Stimulated activated CD4-positive, alpha-beta T cell treated with anti-CD3 and anti-CD28 coated beads, Interleukin-4, amount 100 ng/mL, for 1 hour (primary cell): ENCODE data around the gene CD3D.

Experiments used
- DNase-seq: peaks from one replicate; pipeline ENCODE4 v3.0.0-alpha.2; 2020

Gene CD3D

DNA sequence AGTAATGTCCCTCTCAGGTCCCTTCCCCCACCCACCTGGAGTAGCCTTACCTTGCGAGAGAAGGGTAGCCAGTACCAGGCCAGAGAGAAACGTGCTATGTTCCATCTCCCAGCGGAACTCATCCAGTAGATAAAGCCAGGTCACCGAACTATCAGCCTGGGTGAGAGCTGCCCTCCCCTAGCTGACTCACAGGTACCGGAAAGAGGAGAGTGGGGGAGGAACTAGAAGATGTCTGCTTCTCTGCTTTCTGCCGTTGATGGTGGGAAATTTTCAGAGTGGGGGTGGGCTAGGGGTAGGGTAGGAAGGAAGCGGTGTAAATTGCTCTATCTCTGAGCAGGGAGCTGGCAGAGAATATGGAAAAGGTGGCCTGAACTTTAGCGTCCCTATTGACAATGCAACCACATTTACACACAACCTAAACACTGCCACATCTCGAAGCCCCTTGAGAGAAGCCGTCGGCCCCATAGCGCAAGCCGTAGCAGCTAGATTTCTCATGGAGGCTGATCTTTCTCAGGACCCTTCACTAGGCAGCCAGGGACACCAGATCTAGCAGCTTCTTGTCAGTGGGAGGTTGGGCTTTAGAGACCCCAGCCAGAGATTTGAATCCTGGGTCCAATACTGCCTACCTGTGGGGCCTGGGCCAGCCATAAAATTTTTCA is at the start of gene CD3D:
Gene CD3D, minus strand, starts transcription at position 203 of the 659 bp plus-strand sequence. Its CDS starts 98 bp downstream, at position 105.
- peak; percentile 63 for DNase-seq

DNA sequence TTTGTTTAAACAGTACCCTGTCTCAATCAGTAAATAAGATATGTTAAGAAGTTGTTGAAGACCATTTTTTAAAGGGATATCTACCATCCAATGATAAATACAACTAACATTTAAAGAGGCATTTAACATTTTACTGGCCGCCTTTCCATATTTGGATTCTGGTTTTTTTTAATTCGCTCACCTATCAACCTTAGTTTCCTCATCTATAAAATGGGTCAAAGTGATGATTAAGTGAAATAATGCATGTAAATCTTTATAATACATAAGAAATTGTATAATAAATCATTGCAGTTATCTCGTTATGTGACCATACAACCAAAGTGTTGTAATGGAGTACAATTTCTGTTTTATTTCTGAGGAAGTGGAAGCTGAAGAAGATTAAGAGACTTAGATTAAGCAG is 41.2 kb upstream of the CD3D start:
- DNase-seq: no peak

DNA sequence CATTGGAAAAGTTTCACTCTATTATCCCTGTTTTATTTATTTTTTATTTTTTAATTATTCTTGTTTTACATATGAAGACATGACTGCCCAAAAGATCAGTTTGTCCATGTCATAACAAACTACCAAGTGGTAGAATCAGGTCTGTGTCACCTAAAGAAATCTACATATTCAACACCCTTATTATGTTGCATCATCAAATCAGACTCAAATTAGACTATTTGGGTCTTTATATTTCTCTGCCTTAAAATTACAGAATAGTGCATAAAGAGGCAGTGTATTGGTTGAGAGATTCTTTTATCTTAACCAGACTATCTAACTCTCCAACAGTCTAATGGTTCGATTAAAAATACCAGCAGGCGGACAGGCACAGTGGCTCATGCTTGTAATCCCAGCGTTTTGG is 40.4 kb upstream of the CD3D start:
- no peak for DNase-seq

DNA sequence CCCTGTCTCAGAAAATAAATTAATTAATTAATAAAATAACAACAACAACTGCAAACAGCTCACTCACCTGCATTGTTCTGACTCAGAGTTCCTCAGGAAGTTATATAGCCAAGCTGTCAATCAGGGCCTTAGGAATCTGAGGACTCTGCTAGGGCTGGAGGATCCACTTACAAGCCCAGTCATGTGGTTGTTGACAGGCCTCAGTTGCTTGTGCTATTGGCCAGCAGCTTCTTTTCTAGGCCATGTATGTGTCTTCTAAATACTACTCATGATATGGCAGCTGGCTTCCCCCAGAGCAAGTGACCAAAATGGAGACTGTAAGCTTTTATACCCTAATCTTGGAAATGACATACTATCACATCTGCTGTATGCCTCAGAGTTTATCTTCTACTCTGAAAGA is 38.1 kb upstream of the CD3D start:
- DNase-seq: no peak

DNA sequence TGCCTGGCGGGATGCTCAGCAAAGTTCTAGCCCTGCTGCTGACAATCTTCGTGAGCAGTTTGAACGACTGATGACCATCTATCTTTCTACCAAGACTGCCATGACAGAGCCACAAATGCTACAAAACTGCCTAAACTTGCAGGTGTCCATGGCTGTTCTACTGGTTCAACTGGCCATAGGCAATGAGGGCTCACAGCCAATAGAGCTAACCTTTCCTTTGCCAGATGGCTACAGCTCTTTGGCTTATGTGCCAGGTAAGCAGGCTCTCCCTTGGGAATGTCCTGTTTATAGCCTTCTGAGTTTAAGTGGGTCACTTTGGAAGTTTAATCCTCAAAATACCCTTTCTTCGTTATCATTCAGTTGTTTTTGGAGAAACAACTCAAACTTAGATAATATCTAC is 37.0 kb upstream of the CD3D start:
- DNase-seq: no peak

DNA sequence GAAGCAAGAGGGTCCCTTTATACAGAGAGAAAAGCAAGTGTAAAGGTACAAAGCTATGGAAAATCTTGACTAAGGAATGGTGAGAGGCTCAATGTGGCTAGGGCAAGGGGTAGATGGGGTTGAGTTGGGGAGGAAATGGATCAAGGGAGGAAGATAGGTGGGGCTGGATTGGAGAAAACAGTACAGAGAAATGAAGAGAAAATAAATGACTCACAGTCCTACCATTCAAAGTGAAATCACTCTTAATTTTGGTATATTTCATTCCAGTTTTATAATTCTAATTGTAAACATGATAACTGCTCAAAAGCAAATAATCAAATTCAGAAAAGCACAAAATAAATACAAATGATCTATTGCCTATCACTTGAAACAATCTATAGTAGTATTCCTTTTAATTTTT is 33.5 kb upstream of the CD3D start:
- DNase-seq: no peak

DNA sequence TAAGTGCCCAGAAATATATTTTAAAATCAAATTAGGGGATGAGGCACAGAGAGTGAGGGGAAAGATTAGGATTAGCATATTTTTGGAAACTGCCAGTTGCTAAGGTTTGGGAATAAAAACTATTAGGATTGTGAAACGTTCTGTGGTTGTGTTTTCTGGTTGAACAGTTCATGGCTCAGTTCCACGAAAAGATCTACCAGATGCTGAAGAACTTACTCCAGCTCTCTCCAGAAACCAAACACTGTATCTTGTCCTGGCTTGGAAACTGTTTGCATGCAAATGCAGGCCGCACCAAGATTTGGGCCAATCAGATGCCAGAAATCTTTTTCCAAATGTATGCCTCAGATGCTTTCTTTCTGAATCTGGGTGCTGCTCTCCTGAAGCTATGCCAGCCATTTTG is 32.2 kb upstream of the CD3D start:
- no peak for DNase-seq

DNA sequence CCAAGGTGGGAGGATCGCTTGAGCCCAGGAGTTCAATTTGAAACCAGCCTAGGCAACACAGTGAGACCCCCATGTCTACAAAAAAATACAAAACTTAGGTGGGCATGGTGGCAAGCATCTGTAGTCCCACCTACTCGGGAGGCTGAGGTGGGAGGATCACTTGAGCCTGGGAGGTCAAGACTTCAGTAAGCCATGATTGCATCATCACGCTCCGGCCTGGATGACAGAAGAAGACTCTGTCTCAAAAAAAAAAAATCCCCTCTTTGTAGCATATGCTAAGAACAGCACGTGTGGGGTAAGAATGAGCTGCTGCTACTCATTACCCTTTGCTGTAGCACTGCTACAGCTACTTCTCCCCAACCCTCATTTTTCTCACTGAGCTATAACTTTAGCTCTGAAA is 31.4 kb upstream of the CD3D start:
- no peak for DNase-seq

DNA sequence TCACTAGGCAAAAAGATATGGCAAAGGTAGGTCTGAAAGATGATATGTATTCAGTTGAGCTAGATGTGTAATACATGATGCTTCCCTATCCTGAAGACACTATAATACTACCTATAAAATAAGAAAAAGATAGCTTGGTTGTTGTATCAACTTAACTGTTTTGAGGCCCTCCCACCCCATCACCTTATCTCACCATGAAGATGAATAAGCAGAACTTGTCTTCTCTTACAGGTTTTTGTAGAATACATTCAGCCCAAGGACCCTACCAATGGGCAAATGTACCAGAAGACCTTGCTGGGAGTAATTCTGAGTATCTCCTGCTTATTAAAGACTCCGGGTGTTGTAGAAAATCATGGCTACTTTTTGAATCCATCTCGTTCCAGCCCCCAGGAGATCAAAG is 30.8 kb upstream of the CD3D start:
- no peak for DNase-seq

DNA sequence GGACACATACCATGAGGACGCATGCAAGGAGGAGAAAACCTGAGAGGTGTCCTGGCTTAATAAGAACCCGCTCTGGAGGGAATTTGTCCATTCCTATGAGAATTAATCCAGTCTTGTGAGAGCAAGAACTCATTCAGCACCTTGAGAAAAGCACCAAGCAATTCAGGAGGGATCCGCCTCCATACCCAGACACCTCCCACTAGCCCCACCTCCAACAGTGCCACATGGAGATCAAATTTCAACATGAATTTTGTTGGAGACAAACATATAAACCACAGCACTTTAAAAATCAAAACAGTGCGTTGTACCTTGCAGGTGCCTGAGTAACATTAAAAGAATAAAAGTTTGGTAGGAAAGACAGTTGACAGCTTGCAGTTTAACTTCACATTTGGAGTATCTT is 28.3 kb upstream of the CD3D start:
- DNase-seq: no peak

DNA sequence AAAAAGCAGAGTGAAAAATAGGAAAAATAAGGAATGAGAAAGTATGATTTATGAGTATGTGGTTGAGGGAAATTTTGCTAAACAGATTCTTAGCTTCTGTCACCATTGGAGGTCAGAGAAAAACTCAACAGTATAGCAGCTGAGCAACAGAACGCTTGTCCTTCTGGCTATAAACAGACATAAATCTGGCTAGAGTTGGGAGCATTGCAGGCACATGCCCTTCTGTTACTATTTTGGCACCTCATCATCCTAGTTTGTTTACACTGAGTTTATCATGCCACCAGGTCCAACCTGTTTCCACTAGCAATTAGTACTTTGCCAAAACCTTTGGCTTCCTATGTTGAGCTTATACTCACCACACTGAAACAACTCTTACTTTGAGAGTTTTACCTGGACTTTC is 23.8 kb upstream of the CD3D start:
- DNase-seq: no peak

DNA sequence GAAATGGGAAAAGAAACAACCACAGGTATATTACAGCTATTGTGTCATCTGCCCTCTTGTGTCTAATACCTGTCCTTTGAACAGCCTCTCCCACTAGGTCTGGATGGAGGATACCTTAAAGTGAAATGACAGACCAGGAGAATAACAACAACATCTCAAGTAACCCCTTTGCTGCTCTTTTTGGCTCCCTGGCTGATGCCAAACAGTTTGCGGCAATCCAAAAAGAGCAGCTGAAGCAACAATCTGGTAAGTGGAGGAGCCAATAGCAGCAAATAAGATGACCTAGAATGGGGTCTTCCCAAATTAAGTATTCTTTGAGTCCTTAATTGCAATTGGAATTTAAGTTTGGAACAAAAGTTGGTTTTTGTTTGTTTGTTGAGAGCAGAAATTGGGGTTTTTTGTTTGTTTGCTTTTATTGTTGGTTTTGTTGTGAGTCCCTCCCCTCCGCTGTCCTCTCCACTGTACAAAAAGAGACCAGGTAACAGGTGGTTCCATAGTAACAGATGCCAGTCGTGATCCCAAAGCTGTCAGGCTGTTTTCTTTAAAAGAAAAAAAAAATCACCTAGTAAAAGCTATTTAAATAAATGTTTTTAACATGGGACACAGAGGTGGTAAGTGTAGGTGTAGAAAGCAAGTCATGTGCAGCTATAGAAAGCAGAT is 22.6 kb upstream of the CD3D start:
- DNase-seq: no peak

DNA sequence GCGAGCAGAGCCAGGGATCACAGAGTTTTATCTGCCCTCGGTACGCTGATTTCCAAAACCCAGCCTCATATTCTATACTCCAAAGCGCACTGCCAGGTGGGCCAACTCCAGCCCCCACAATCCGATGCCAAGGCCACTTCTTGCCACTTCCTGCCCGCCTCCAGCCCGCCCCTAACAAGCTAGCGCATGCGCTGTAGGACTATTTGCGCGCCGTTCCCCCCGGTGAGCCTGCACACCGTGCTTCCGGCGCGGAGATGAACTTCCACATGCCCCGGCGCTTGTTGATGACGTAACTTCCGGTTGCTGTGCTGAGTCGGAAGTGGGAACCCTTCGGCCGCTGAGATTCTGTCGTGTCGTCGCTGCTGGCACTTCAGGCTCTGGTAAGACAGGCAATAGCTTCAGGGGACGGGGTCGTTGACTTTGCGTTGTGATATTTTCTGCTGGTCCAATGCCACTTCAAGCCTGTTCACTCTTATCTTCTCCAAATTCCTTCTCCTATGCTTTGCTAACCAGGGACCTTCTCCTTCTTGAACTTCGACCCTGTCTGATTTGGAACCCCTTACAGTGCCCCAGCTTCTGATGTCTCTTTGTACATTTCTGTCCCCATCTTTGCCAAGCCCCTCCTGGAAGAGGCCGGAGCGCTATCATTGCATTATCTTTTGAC is 16.9 kb upstream of the CD3D start, which contains the start of gene UBE4A:
Gene UBE4A, plus strand, starts transcription at position 306 of the 664 bp plus-strand sequence. CDS start 5,481 bp downstream, outside the sequence.
- DNase-seq: peak; percentile 98

DNA sequence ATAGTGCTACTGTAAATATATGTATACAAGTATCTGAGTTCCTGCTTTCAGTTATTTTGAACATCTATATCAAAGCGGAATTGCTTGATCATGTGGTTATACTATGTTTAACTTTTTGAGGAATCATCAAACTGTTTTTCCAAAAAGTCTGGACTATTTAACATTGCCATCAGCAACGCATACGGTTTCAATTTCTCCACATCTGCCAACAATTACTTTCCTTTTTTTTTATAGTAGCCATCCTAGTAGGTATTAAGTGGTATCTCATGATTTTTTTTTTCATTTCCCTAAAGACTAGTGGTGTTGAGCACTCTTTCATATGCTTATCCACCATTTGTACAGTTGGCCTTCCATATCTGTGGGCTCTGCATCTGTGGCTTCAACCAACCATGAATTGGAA is 15.6 kb upstream of the CD3D start:
- no peak for DNase-seq

DNA sequence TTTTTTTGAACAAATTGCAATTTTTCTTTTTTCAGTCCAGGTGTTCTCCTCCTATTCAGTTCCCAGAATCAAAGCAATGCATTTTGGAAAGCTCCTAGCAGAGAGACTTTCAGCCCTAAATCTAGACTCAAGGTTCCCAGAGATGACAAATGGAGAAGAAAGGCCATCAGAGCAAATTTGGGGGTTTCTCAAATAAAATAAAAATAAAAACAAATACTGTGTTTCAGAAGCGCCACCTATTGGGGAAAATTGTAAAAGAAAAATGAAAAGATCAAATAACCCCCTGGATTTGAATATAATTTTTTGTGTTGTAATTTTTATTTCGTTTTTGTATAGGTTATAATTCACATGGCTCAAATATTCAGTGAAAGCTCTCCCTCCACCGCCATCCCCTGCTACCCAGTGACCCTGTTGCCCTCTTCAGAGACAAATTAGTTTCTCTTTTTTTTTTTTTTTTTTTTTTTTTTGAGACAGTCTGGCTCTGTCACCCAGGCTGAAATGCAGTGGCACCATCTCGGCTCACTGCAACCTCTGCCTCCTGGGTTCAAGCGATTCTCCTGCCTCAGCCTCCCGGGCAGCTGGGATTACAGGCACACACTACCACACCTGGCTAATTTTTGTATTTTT is 10.7 kb upstream of the CD3D start:
- DNase-seq: no peak

DNA sequence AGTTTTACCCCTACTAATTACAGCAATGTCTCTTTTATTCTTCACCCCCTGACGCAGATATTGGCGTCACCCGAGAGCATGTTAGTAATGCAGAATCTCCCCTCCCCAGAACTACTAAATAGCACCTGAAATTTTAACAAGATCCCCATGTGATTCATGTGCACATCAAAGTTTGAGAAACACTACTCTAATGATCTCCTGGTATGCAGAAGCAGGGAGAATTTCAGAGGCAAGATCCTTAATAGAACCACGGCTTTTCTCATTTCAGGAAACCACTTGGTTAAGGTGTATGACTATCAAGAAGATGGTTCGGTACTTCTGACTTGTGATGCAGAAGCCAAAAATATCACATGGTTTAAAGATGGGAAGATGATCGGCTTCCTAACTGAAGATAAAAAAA is 7.0 kb upstream of the CD3D start:
- DNase-seq: no peak

DNA sequence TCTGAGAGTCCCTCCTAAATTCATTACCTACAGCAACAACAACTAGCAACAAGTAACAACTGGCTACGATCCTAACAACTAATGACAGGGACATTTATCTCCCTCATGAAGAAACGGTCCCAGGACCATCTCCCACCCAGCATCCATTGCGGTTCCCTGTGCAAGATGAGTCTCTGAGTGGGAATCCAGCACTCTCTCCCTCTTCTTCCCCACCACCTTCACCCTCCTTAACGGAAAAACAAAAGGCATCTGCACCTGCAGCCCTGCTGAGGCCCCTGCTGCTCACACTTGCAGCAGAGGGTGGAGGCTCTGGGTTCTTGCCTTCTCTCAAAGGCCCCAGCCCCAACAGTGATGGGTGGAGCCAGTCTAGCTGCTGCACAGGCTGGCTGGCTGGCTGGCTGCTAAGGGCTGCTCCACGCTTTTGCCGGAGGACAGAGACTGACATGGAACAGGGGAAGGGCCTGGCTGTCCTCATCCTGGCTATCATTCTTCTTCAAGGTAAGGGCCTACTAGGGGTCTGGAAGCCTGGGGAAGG is 1.5 kb upstream of the CD3D start, which contains the start of gene CD3G:
Gene CD3G, plus strand, starts transcription at position 364 of the 535 bp plus-strand sequence. Its CDS starts 80 bp downstream, at position 444.
- peak; percentile 70 for DNase-seq

DNA sequence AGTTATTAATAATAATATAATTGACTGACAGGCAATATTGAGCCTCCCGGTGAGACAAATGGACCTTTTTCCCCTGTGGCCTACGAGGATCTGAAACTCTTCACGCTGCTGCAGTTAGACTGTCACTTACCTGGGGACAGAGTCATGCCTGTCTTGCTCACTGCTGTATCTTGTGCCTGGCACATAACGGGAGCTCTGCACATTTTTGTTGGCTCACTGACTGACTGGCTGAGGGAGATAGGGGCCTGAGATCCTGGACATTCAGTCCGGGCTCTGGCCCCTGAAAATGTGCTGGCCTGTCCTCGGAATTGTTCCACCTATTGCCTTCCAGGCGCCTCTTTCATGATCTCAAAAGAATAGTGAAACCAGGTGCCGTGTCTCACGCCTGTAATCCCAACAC is 743 bp upstream of the CD3D start:
- no peak for DNase-seq

DNA sequence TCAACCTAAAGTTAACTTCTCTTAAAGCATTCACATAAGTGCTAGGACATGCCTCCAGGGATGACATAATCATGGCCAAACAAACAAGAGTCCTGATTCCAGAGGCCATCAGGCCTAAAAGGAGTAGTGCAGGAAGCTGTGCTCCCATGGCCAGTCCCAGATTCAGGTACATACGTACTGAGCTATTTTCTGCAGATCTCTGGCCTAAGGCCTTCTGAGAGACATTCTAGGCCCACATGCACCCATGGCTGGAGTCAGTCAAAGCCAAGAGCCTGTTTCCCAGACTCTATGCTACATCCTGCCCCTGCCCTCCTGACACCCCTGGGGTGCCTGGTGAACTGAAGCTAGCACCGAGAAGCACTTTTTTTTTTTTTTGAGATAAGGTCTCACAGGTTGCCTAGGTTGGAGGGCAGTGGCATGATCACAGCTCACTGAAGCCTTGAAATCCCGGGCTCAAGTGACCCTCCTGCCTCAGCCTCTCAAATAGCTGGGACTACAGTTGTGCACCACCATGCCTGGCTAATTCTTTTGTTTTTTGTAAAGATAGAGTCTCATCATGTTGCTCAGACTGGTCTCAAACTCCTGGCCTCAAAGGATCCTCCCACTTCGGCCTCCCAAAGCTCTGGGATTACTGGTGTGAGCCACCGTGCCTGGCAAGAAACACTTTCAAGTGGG is 553 bp downstream of the CD3D start:
- DNase-seq: no peak

DNA sequence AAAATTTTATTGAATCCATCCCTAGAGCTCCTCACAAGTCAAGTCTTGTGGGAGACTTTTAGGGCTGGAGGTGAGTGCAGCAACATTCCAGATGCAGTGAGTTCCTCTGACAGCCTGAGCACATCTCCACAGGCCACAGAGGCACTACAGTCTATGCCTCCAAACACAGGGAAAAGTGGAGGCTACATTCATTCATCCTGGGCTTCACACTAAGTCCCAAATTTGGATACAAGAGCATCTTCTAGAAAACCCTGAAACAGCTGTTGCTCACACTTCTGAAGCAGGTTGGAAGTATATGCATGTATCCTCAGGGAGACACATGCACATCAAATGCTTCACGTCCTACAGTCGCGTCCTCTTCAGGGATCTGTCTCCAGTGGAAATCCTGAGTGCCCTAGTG is 1.2 kb downstream of the CD3D start:
- no peak for DNase-seq

DNA sequence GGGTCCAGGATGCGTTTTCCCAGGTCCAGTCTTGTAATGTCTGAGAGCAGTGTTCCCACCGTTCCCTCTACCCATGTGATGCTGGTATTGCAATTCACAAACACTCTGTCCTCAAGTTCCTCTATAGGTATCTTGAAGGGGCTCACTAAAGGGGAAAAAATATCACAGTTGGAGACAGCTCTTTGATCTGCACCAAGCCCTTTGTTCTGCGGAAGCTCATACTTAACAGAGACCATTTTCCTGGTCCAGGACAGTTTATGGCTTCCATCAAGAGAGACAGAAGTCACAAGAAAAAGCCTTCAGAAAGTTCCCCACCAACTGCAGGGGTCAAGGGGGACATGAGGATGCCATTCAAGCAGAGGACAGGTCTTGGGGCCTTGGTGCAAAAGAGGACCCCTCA is 2.1 kb downstream of the CD3D start:
- DNase-seq: no peak

DNA sequence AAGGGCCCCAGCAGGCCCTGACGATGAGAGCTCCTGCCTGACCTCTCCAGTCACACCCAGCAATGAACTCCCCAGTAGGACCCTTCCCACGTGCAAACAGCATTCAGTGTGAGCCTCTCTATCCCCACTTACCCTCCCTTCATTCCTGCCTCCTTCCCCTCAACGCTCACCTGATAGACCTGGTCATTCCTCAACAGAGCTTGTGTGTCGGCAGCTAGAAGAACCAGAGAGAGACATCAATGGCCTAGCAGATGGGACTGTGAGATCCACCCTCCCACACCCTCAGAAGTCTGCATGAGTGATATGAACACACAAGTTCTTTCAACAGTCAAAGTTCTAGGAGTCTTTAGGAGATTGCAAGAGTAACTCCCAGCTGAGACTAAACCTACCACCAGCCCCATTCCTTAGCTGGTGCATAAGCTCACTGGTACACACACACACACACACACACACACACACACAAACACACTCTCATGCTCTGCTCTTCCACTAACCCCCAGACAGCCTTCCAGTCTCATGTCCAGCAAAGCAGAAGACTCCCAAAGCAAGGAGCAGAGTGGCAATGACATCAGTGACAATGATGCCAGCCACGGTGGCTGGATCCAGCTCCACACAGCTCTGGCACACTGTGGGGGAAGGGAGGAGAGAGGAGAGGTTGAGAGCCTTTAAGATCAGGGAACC is 3.1 kb downstream of the CD3D start:
- DNase-seq: no peak
